ENCODE data around the gene FGF5. TPM values are rescaled to one million over a fixed set of nuclear protein-coding genes. Genes with fewer than 3 reads are reported as not detected.

FGF5 gene
- total RNA-seq, 1 donor from 2014 or later = 3.8 TPM

GRCh38 chr4:80266902-80267380, 477 bp downstream of the FGF5 start:
- H3K4me3 ChIP-seq (ENCODE audit: low read depth, low read length) = peak overlapping the region; percentile 46
- H3K36me3 ChIP-seq (ENCODE audit: control insufficient read depth, insufficient read depth, low read length) = no peaks in the 10 kb centered on the region
- peaks cover 2% of the 10 kb centered on the region for H3K27me3 ChIP-seq (ENCODE audit: control insufficient read depth, insufficient read depth, low read length)
- no peak for TF ChIP-seq CTCF (IDR thresholded peaks at IDR 0.05; ENCODE audit: insufficient read depth, low read length, poor library complexity, severe bottlenecking)
- DNase-seq (ENCODE audit: low read depth) = no peak

DNA sequence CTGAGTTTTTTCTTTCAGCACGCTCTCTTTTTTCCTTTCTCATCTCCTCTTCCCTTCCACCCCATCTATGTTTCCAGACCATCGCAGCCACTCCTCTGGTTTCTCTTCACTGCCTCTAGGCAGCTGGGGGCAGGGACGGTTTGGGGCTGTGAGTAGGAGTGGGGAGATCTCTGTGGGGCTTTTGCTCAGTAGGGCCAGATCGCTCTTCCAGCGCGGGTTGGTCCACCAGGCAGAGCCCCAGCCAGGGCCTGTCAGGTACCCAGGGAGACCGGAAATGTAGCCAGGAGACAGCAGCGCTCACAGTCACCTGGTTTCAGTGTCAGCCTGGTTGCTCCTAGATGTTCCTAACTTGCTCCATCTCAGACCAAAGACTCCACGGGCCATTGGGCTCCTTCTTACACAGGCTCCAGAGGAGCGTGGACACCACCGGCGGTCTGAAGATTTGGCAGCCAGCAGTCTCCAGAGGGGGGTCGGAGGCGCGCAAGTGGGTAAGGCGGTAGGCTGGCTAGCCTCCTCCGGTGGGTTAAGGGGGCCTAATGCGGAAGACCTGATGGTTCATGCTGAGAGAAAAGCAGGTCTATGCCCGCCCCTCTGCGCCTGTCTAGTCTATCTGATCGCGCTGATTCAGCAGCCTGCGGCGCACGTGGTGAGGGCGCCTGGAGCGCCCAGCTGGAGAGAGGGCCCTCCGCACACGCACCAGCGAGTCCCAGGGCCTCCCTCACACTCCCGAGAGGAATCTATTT, 1.8 kb downstream of the FGF5 start:
- DNase-seq (ENCODE audit: low read depth) = no peak
- Histone ChIP-seq H3K27me3 (ENCODE audit: control insufficient read depth, insufficient read depth, low read length) (peaks cover 2% of the 10 kb centered on the region), H3K4me3 (ENCODE audit: low read depth, low read length) (peak overlapping the region; percentile 12)

GRCh38 chr4:80268936-80269335, 2.5 kb downstream of the FGF5 start:
- H3K27me3 ChIP-seq (ENCODE audit: control insufficient read depth, insufficient read depth, low read length) = no peaks in the 10 kb centered on the region

More for the DNA sequence above, 1.8 kb downstream of the FGF5 start:
- TF ChIP-seq CTCF (IDR thresholded peaks at IDR 0.05; ENCODE audit: insufficient read depth, low read length, poor library complexity, severe bottlenecking) = no peak
- no peaks in the 10 kb centered on the region for H3K36me3 ChIP-seq (ENCODE audit: control insufficient read depth, insufficient read depth, low read length)

DNA sequence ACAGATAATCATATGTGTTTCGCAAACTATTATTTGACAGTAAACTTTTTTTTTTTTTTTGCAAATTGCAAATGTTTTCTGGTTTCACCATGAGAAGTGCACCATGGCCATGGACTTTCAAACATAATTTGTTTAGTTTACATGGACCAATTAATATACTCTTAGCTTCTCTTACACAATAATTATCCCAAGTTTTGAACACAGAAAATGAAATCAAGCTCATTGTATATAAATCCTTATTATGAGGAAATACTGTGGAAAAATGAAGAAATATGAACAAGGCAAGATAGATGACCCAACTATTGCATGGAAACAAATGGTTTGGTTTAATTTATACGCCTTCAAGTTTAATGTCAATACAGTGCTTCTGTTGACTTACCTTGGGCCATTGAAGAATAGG, 3.9 kb downstream of the FGF5 start:
- Histone ChIP-seq H3K27me3 (ENCODE audit: control insufficient read depth, insufficient read depth, low read length) (no peaks in the 10 kb centered on the region), H3K36me3 (ENCODE audit: control insufficient read depth, insufficient read depth, low read length) (no peaks in the 10 kb centered on the region), H3K4me3 (ENCODE audit: low read depth, low read length) (no peak overlapping the region)
- no peak for TF ChIP-seq CTCF (IDR thresholded peaks at IDR 0.05; ENCODE audit: insufficient read depth, low read length, poor library complexity, severe bottlenecking)
- DNase-seq (ENCODE audit: low read depth) = no peak

More at GRCh38 chr4:80268936-80269335, 2.5 kb downstream of the FGF5 start:
- no peak for TF ChIP-seq CTCF (IDR thresholded peaks at IDR 0.05; ENCODE audit: insufficient read depth, low read length, poor library complexity, severe bottlenecking)
- DNase-seq (ENCODE audit: low read depth) = no peak
- no peak overlapping the region for H3K4me3 ChIP-seq (ENCODE audit: low read depth, low read length)
- no peaks in the 10 kb centered on the region for H3K36me3 ChIP-seq (ENCODE audit: control insufficient read depth, insufficient read depth, low read length)

DNA sequence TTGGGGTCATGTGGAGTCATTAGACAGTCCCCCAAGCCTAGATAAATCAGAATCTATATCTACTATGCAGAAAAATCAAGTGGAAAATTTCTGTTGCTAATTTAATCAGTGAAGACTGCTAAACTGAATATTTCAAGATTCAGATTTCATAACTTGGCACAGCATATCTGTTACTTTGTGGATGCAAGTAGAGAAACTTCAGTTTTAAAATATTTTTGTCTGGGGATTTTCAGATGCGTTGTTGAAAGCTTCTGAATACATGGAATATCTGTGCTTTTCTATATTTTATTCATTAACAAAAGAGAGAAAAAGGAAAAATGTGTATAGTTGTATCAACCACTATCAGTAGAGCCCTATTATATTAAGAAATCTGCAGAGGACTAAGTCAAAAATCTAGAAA, 4.4 kb downstream of the FGF5 start:
- H3K27me3 ChIP-seq (ENCODE audit: control insufficient read depth, insufficient read depth, low read length) = no peaks in the 10 kb centered on the region
- no peaks in the 10 kb centered on the region for H3K36me3 ChIP-seq (ENCODE audit: control insufficient read depth, insufficient read depth, low read length)
- no peak for TF ChIP-seq CTCF (IDR thresholded peaks at IDR 0.05; ENCODE audit: insufficient read depth, low read length, poor library complexity, severe bottlenecking)
- H3K4me3 ChIP-seq (ENCODE audit: low read depth, low read length) = no peak overlapping the region
- DNase-seq (ENCODE audit: low read depth) = no peak

GRCh38 chr4:80271801-80272200, 5.3 kb downstream of the FGF5 start:
- Histone ChIP-seq H3K27me3 (ENCODE audit: control insufficient read depth, insufficient read depth, low read length) (no peaks in the 10 kb centered on the region), H3K36me3 (ENCODE audit: control insufficient read depth, insufficient read depth, low read length) (no peaks in the 10 kb centered on the region), H3K4me3 (ENCODE audit: low read depth, low read length) (no peak overlapping the region)
- no peak for TF ChIP-seq CTCF (IDR thresholded peaks at IDR 0.05; ENCODE audit: insufficient read depth, low read length, poor library complexity, severe bottlenecking)
- DNase-seq (ENCODE audit: low read depth) = no peak
